NCI-H748 (cell line): Measurements from ENCODE around the gene DNASE1L3.

Experiments
- DNase-seq: peaks from one replicate; lab custom pipeline; 2025; ENCODE audit not compliant: unreplicated experiment; lab: John Stamatoyannopoulos, UW

Gene DNASE1L3

DNA sequence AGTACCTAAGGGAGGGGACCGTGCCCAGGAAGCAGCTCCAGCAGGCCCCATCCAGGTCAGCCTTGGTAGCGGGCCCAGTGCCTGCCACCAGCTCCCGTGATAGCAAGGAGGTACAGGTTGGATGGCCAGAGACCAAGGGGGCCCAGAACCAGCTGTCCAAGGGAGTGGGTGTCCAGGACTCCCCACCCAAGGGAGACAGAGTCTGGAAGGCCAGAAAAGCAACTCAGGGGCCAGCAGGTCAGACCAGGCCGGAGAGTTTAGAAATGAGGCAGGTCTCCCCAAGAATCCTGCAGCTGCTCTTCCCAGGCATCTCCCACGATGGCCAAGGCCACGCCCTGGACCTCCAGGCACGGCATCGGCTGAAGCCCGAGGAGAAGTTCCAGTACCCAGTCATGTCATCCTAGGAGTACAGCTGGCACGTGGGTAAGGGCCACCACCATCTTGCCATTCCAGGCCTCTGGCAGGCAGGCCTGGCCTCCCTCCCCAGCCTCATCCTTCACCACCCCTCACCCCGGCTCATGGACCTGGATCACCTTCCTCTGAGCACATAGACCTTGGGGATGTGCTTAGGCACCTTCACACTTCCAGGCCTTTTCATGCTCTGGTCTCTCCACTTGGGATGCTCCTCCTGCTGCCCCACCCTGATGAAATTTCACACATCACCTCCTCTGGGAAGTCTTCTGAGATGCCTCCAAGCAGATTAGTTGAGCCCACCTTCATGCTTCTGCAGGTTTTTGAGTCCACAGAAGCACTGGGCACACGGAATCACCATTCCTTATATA, 30.5 kb downstream of the DNASE1L3 start:
- DNase-seq, result no peak

DNA sequence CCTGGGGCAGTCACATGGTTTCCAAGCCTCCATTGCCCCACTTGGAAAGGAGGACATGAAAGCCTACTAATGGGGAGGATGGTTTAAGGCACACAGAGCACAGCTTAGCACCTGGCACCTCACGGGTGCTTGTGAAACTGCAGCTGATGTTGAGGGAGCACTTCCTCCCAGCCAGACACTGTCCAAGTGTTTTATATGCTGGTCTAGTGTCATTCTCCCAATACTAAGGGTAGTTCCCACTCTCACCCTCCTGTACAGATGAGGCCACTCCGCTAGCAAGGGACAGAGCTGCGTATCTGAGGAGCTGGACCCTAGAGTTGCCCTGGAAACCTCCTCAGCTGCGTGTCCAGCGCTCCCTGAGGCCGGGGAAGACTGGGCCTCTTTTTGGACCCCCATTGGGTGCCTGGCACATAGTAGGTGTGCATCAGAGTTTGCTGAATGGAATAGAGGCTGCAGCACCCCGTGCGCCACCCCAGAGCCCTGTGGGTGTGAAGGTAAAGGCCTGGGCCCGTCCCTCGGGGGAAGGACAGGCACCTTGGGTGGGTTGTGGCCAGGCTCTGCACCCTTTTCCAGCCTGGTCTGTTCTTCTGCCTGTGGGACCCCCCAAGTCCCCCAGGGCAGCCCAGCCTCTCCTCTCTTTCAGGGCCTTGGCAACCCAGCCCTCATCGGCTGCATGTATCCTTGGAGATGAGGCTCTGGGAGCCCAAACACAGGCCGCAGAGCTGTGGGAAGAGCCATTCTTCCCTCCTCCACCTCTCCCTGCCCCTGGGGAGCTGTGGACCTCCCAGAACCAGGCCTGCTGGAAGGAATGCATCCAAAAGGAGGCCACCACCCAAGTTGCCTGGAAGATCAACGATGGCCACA, 31.3 kb downstream of the DNASE1L3 start:
- DNase-seq, result no peak

DNA sequence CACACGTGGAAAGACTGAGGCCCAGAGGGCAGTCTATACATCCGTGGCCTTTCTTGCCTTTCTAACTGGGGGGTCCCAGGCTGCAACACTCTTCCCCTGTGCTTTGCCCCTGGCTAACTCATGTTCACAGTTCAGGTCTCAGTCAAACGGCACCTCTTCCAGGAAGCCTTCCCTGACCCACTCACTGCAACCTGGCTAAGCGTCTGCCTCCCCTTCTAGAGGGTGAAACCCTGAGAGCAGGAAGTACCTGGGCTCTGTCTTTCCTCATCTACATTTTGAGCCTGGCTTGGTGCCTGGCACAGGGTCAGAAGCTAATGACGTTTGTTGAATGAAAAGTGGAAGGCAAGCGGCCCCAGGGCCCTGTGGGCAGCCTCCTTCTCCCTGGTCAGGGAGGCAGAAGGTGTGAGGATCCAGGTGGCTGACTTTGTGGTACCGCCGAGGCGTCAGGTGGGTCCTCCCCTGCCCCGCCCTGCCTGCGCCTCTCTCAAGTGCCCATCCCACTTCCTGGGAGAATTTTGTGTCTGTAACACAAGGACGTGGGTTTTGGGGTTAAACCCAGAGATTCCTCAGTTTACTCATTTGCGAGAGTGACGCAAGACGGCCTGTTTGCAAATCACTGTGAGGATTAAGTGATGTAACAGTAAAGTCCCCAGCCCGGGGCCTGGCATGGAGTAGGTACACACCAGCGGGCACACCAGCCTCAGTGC, 32.1 kb downstream of the DNASE1L3 start:
- no peak for DNase-seq

DNA sequence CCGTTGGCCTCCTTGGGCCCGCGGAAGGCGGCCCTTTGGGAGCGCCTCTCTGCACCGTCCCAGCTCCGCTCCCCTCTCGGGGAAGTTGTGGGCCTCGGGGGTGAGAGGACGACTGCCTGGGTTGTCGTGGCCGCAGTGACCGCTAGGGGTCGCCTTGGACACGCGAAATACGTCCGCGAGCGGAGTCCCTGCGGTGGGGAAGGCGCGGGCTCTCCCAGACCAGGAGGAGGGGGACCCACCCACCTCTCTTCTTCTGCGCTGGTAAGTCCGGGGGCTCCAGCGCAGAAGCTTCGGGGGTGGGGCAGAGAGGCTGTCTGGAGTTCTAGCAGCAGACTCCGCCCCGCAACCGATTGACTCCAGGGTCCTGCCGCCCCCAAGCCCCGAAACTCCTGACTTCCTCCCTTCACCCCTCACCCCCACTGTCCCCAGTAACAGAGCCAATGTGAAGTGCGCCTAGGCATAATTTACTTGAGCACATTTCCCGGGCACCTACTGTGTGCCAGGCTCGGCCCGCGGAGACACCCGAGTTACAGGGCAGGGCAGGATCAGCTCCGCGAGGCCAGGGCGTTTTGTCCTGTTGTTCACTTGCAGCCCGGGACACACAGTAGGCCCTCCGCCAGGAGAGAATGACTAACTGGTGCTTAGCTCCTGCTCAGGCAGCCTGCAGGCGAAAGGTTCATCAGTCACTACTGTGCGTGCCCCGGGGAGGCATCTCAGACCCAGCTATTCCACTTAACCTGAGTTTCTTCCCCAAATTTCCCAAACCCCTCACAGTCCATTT, 32.8 kb downstream of the DNASE1L3 start:
- peak; percentile 53 for DNase-seq

DNA sequence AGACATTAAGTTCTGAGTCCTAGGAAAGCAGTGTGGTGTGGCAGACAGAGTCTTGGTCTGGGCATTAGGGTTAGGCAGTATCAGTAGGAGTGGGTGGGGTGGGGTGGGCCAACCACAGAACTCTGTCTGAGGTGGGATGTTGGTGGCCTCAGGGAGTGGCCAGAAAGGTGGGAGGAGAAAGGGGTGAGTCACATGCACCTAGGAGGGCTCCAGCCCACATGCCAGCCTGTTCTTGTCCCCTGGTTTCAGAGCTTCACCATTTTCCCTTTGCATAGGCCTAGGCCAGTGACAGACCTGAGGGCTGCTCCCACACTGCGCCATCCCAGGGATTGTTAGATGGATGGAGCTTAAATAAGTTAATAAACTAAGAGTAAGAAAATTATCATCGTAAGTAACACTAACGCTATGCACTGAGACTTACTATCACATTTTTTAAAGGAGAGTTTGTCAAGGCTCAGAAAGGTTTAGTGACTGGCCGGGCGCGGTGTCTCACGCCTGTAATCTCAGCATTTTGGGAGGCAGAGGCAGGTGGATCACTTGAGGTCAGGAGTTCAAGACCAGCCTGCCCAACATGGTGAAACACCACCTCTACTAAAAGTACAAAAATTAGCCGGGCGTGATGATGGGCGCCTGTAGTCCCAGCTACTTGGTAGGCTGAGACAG, 33.8 kb downstream of the DNASE1L3 start:
- DNase-seq, result no peak

DNA sequence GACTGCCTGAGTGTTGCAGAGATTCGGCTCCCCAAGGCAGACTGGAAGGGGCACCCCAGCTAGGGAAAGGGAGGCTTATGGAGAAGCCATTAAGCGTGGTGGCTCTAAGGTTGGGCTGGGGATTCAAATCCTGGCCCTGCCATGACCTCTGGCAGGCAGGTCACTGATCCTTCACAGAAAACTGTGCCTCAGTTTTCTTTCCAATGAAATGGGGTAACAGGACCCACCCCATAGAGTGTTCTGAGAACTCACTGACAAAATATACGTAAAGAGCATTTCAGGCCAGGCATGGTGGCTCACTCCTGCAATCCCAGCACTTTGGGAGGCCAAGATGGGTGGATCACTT, 34.6 kb downstream of the DNASE1L3 start:
- no peak for DNase-seq

DNA sequence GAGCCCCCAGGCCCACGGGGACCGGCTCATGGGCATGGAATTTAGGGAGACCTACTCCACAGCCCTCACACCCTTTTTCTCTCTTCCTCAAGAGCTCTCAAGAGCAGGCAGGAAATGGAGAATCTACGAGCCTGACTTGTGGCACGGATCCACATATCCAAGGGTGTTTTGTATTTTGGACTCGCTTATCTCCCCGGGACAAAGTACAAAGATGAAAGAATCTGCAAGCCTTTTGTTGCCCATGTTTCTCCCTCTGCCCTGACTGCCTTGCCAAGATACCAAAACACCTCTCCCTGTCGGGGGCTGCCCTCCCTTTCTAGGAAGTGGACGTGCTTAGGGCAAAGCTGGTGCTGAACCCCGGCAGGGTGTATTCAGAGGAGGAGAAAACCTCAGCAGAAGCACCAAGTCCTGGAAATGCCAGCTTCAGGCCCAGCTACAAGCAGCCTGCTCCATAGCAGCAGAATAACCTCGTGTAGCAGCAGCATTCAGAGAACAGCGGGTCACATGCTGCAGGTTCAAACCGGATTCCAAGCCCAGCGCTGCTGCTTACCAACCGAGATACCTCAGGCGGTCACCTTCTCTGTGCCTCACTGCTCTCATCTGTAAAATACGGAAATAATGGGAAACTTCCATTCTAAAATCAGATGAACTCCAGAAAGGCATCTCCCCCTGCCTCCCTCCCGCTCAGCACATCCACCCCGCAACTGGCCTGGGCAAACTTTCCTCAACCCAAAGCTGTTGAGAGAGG, 35.2 kb downstream of the DNASE1L3 start:
- DNase-seq, result no peak

DNA sequence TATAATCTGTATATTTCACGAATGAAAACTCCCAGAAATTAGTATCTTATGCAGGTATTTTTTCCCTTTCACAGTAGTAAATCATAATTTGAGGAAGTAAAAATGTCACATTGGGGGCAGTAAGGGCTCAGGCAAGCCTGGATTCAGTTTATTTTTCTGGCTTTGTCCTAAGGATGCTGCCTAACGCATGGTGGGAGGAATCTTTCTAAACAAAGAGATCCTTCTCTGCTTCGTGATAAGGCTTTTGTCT, 35.7 kb downstream of the DNASE1L3 start:
- no peak for DNase-seq

DNA sequence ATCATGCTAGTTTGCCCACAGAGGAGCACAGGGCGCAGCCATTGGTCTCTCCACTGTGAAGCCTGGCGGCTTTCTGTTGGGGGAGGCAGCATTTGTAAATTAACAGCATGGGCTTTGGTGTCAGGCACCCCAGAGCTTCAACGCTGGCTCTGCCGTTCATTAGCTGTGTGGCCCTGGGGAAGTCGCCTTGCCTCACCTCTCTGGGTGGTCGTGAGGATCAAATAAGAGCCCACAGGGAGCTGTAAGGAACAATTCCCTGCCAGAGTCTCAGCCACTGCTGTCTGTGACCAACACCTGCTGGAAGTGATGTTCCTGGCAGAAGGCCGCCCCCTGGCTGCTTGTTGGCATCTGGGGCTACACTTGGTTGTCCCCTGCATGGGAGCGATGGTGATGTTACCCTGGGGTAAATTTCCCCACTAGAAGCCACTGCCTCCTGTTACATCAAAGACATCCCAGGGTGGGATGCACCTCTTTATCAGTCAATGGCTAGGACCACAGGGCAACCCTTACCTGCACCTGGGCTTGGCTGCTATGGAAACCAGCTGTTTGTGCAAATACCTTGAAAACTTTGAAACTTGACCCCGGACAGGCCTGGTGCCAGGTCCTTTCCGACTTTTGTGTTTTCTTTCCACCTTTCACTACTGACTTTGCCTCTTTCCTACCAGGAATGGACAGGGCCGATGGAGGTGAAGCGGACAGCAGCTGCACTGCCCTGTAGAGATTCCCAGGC, 36.9 kb downstream of the DNASE1L3 start:
- DNase-seq, result peak; percentile 76

DNA sequence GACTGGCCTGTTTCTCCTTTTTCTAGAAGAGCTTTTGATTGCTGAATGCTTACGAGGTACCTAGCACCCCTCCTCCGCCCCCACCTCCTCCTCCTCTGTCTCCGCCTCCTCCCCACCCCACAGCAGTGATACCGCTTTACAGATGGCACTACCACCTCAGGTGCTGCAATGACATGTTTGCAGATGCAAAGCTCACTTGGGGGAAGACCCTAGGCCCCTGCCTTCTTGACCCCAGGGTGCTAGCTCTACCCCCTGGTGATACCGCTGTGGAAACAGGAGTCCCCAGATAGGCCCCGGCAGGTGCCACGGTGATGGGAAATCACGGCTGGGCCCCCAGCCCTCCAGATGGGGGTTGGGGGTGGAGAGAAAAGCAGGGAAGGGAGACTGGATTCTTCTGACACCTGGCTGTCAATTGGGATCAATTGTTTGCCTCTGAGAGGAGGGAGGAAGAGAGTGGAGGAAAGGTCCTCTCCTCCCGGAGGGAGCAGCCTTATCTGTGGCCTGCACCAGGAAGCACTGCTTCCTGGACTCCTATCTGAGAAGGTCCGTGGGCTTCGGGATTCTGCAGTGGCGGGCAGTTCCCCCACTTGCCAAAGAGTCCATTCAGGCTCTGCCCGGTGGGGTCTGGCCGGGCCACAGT, 37.6 kb downstream of the DNASE1L3 start:
- DNase-seq, result no peak

DNA sequence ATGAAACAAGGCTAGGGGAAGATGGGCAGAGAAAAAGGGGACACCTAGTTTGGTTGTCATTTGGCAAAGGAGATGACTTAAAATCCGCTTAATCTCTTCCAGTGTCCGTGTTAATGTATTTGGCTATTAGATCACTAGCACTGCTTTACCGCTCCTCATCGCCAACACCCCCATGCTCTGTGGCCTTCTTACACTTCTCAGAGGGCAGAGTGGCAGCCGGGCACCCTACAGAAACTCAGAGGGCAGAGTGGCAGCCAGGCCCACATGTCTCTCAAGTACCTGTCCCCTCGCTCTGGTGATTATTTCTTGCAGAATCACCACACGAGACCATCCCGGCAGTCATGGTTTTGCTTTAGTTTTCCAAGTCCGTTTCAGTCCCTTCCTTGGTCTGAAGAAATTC, 39.6 kb downstream of the DNASE1L3 start:
- no peak for DNase-seq

DNA sequence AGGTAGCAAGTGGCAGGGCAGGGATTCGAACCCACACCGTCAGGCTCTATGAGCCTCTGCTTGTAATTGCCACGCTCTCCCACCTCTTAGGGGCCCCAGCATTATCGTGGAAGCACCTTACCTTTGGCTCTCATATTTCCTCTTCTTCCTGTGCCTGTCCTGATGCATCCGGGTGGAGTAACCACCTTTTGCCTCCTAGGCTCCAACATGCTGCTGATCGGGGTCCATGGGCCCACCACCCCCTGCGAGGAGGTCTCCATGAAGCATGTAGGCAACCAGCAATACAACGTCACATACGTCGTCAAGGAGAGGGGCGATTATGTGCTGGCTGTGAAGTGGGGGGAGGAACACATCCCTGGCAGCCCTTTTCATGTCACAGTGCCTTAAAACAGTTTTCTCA, 40.4 kb downstream of the DNASE1L3 start:
- no peak for DNase-seq

DNA sequence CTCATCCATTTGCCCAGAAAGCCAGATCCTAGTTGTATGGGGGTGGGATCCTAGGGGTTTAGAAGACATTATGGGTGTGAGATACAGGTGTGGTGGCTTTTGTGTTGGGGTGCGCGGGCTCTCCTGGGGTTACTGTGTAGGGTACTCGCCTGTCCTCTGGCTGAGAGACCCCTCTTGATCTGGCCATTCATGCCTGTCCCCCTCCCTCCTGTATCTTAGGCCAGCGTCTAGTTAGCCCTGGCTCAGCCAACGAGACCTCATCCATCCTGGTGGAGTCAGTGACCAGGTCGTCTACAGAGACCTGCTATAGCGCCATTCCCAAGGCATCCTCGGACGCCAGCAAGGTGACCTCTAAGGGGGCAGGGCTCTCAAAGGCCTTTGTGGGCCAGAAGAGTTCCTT, 41.4 kb downstream of the DNASE1L3 start:
- DNase-seq, result no peak

DNA sequence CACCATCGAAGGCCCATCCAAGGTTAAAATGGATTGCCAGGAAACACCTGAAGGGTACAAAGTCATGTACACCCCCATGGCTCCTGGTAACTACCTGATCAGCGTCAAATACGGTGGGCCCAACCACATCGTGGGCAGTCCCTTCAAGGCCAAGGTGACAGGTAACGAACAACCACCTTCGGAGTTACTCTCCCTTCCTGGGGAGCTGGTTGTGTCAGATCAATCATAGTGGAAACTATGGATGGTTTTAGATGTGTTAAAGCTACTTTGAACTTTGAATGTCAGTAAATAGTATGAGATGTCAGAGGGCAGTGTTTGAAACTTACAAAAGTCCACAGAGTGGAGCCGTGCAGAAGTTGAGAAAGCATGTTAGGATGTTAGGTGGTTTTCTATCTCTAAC, 42.3 kb downstream of the DNASE1L3 start:
- DNase-seq, result no peak

DNA sequence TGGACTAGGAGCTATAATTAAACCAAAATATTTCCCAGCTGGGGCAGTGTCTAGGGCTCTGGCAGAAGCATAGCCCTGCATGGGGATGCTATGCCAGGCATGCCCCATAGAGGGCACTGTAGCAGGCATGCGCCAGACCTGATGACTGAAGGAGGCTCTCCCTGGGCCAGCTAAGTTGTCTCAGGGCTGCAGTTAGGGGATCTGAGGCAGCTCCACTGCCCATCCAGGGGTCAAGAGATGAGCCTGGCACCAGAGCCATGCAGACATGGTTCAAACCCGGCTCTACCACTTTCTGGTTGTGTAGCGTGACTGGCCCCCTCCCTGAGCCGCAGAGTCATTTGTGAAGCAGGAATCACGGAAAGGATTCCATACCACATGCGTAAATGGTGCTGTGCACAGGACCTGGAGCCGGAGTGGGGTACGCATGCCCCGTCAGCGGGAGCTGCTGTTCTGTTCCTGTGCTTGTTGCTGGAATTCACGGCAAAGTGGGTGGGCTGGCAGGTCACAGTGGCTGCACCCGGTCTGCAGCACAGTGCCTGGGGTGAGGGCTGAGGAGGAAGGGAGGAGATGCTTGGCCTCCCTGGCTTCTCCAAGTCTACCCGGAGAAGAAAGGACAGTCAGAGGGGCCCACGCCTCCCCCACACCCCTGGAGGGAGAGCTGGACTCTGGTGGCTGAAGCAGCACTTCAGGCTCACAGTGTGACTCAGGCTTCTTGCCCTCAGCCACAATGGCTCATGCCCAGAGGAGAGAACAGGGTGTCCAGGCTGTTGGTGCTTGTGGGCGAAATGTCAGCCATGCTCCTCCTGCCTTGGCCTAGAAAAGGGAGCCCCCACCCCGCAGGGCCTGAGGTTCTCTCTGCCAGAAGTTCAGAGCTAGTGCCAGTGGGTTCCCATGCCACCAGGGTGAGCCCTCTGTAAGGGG, 43.1 kb downstream of the DNASE1L3 start:
- peak; percentile 28 for DNase-seq

DNA sequence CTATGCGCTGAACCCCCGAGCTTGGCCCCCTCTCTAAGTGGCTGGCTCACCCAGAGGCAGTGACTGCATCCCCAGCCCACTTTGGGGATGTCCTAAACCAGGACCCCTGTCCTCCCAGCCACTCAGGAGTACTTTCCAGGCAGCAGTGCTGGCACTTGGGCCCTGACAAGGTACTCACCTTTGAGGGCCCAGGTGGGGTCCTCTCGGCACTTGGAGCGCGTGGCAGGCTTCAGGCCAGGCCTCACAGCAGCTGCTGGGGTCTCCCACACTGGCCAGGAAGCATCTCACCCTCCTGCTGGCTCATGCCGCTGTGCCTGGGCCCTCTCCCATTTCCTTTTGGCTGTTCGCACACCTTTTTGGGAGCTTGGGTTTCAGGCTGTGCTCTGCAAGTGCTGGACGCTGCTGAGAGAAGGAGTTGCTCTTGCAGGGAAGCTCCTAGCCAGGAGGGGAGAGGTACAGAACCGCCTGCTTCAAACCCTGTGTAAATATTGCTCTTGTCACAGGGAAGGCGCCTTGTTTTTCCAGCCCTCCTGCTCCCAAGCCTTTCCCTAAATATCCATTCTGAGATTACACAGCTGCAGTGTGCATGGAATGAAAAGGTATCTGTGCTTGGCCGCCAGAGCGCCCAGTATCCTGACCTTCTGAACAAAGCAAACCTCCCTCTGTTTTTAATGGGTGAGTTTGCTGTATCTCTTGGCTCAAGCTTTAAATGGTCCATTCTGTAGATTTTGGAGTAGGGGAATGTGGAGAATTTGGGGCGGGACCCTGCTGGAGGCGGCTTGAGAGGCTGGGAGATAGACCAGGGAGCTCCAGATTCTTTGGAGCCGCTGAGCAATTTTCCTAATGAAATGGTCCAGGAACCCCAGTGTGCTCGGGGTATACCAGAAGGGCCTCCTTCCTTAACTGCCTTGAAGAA, 45.6 kb downstream of the DNASE1L3 start:
- DNase-seq, result peak; percentile 67
